Mesothelial cell of epicardium (in vitro differentiated cells): ENCODE measurements around the gene TNFRSF13B. TPM values are rescaled to one million over a fixed set of nuclear protein-coding genes. Genes with fewer than 3 reads are reported as not detected.

ENCODE experiments used
- DNase-seq, 2 experiments: peaks; one replicate each; pipeline ENCODE4 v3.0.0; 2021; ENCODE audit warnings: low spot score in 2 of 2; ENCODE audit not compliant: unreplicated experiment in 2 of 2
- H3K27ac Mint-ChIP-seq: 2 replicates; pipeline ENCODE4 v1.8.0; 2021; ENCODE audit warnings: mixed read lengths
- H3K27me3 Mint-ChIP-seq: 2 replicates; pipeline ENCODE4 v1.8.0; 2021; ENCODE audit warnings: low read depth, mixed read lengths
- H3K36me3 Mint-ChIP-seq: 2 replicates; pipeline ENCODE4 v1.8.0; 2021; ENCODE audit warnings: mixed read lengths
- H3K4me1 Mint-ChIP-seq: 2 replicates; pipeline ENCODE4 v1.8.0; 2021; ENCODE audit warnings: mixed read lengths
- H3K4me3 Mint-ChIP-seq: 2 replicates; pipeline ENCODE4 v1.8.0; 2021; ENCODE audit warnings: mild to moderate bottlenecking, moderate library complexity, mixed read lengths
- H3K9me3 Mint-ChIP-seq: 2 replicates; pipeline ENCODE4 v1.8.0; 2021; ENCODE audit warnings: mixed read lengths
- CTCF ChIP-seq: fragments of 200-600 bp; sonication (generic); IDR thresholded peaks from one replicate; pipeline ENCODE4 v1.5.0; 2021; ENCODE audit warnings: antibody characterized with exemption; ENCODE audit not compliant: unreplicated experiment
- total RNA-seq: library from RNA; stranded (reverse); gene quantifications from 3 replicates; pipeline ENCODE4 v1.2.1, GENCODE V29; 2021

The TNFRSF13B gene
- total RNA-seq, 1 donor from 2014 or later = not detected

GRCh38 chr17:16954521-16954920, 17.4 kb downstream of the TNFRSF13B start:
- no peaks in the 10 kb centered on the region for H3K36me3 Mint-ChIP-seq
- peaks cover 29% of the 10 kb centered on the region for H3K27me3 Mint-ChIP-seq
- no peak for DNase-seq
- no peak for TF ChIP-seq CTCF
- H3K27ac Mint-ChIP-seq = no peak overlapping the region
- H3K4me3 Mint-ChIP-seq = no peak overlapping the region
- peaks cover 10% of the 10 kb centered on the region for H3K9me3 Mint-ChIP-seq
- no peaks in the 10 kb centered on the region for H3K4me1 Mint-ChIP-seq

GRCh38 chr17:16953841-16954240, 18.1 kb downstream of the TNFRSF13B start:
- Mint-ChIP-seq H3K27me3 (peaks cover 26% of the 10 kb centered on the region), H3K27ac (no peak overlapping the region), H3K4me3 (no peak overlapping the region), H3K4me1 (no peaks in the 10 kb centered on the region), H3K9me3 (peaks cover 15% of the 10 kb centered on the region), H3K36me3 (peaks cover 2% of the 10 kb centered on the region)
- no peak for DNase-seq
- no peak for TF ChIP-seq CTCF

GRCh38 chr17:16953347-16953746, 18.6 kb downstream of the TNFRSF13B start:
- H3K4me1 Mint-ChIP-seq = no peaks in the 10 kb centered on the region
- H3K36me3 Mint-ChIP-seq = peaks cover 2% of the 10 kb centered on the region
- no peak overlapping the region for H3K27ac Mint-ChIP-seq
- H3K4me3 Mint-ChIP-seq = no peak overlapping the region
- peaks cover 19% of the 10 kb centered on the region for H3K9me3 Mint-ChIP-seq
- no peak for DNase-seq
- H3K27me3 Mint-ChIP-seq = peaks cover 26% of the 10 kb centered on the region
- TF ChIP-seq CTCF = no peak

GRCh38 chr17:16952401-16952800, 19.5 kb downstream of the TNFRSF13B start:
- no peak overlapping the region for H3K27ac Mint-ChIP-seq
- peaks cover 26% of the 10 kb centered on the region for H3K27me3 Mint-ChIP-seq
- H3K9me3 Mint-ChIP-seq = peaks cover 25% of the 10 kb centered on the region
- no peak for TF ChIP-seq CTCF
- H3K4me1 Mint-ChIP-seq = no peaks in the 10 kb centered on the region
- peaks cover 2% of the 10 kb centered on the region for H3K36me3 Mint-ChIP-seq
- DNase-seq = no peak
- H3K4me3 Mint-ChIP-seq = no peak overlapping the region

GRCh38 chr17:16950488-16950887, 21.4 kb downstream of the TNFRSF13B start:
- H3K27me3 Mint-ChIP-seq = peaks cover 19% of the 10 kb centered on the region
- no peak for DNase-seq
- peaks cover 2% of the 10 kb centered on the region for H3K36me3 Mint-ChIP-seq
- peaks cover 19% of the 10 kb centered on the region for H3K9me3 Mint-ChIP-seq
- TF ChIP-seq CTCF = no peak
- no peak overlapping the region for H3K27ac Mint-ChIP-seq
- H3K4me1 Mint-ChIP-seq = no peaks in the 10 kb centered on the region
- H3K4me3 Mint-ChIP-seq = no peak overlapping the region
